GM18517 (cell line): ENCODE results near the gene MXD1.

ENCODE experiments used
- ATAC-seq: cut with Tn5 transposase; IDR thresholded peaks from one replicate; pipeline ENCODE4 v1.9.1; 2021; ENCODE audit warnings: mild to moderate bottlenecking, moderate library complexity; ENCODE audit not compliant: unreplicated experiment

MXD1 gene

GRCh38 chr2:69933254-69933828 lies 18.4 kb downstream of the MXD1 start:
- ATAC-seq, result no peak

DNA sequence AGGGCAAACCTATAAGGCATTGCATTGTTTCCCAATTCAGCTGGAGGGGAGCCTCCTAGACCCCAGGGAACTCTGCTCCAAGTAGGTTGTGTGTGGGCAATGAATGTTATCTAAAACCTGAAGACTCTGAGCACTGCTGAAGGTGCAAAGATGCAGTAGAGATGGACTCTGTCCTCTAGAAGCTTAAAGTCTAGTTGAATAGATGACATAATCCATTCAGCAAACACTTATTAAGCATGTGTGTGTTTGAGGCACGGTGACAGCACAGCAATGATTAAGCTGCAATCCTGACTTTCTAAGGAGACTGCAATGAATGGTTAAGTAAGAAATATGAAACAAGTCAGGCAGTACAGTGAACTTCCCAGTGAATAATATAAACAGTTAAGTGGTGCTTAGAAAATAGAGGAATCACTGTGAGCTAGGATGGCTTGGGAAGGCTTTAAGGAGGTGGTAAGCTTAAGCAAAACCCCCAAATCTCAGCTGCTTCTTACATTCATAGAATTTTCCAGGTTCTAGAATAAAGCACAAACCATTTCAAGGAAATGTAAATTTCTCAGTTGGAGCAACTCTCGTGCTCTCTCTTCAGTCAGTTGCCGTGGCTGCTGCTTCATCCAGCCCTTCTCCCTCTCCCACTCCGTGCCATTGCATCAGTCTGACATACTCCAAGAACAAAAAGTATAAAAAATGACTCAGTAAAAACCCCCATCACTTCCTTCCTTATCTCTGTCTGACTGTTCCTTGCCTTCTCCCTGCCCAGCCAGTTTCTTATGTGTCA lies 19.1 kb downstream of the MXD1 start:
- ATAC-seq, result no peak

DNA sequence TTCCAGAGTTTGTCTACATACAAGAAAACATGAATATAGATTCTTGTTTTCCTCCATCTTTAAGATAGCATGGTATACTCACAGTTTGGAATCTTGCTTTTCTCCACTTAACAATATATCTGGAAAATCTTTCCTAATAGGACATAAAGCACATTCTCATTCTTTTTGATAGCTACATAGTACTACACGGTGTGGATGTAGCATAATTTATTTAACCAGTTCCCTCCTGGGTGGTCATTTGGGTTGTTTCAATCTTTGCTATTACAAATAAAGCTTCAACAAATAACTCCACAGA lies 19.7 kb downstream of the MXD1 start:
- ATAC-seq, result no peak

DNA sequence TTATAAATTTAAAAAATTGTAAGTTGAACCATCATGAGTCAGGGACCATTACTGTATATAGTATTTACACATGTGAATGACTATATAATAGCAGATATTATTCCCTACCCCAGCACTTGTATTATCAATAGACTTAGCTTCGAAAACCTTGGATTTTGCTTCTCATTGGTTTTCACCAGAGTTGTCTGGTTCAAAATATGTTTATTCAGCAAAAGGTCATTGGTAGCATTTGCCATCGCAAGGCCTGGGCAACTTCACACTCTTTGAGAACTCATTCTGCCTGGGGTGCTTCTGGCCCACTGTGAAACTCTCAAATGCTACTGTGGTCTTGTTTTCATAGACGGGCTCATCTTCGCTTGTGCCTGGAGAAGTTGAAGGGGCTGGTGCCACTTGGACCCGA lies 20.1 kb downstream of the MXD1 start:
- no peak for ATAC-seq

- no peak for ATAC-seq
These were observed 22.0 kb downstream of the MXD1 start for GRCh38 chr2:69936906-69937305.

DNA sequence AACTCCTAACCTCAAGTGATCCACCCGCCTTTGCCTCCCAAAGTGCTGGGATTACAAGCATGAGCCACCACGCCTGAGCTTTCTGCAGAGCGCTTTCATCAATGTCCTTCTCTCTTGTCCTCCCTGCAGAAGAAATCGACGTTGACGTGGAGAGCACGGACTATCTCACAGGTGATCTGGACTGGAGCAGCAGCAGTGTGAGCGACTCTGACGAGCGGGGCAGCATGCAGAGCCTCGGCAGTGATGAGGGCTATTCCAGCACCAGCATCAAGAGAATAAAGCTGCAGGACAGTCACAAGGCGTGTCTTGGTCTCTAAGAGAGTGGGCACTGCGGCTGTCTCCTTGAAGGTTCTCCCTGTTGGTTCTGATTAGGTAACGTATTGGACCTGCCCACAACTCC lies 23.1 kb downstream of the MXD1 start:
- ATAC-seq, result no peak

DNA sequence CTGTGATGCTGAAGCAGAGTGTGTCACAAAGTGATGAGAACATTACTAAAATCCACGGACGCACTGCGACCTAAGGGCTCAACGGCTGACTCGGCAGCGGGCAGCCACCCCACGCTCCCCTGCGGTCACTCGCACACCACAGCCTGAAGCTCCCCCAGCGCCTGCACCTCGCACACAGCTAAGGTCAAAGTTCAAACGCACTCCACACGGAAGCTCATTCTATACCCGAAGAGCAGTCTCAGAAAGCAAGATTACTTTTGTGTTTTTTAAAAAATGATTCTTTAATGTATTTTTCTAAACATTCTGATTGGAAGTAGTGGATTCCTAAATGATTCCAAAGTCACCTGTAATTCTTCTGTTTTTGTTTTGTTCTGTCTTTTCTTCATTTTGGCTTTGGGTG lies 24.8 kb downstream of the MXD1 start:
- ATAC-seq, result no peak

DNA sequence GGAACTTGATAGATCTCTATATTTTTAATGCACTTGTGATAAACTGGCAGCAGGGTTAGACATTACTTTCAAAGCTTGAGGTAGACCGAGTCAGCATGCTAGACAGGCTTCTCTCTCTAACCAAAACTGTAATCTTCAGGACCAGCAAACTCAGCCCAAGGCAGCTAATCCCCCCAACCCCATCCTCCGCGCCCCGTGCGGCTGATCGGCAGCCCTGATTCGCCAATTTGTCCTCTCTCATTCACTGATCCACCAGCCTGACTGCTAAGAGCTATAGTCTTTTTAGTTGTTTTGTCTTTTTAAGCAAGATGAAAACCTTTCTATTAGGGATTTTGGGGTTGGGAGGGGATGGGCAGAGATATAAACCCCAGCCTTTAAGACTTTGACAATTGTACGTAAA lies 25.8 kb downstream of the MXD1 start:
- no peak for ATAC-seq

DNA sequence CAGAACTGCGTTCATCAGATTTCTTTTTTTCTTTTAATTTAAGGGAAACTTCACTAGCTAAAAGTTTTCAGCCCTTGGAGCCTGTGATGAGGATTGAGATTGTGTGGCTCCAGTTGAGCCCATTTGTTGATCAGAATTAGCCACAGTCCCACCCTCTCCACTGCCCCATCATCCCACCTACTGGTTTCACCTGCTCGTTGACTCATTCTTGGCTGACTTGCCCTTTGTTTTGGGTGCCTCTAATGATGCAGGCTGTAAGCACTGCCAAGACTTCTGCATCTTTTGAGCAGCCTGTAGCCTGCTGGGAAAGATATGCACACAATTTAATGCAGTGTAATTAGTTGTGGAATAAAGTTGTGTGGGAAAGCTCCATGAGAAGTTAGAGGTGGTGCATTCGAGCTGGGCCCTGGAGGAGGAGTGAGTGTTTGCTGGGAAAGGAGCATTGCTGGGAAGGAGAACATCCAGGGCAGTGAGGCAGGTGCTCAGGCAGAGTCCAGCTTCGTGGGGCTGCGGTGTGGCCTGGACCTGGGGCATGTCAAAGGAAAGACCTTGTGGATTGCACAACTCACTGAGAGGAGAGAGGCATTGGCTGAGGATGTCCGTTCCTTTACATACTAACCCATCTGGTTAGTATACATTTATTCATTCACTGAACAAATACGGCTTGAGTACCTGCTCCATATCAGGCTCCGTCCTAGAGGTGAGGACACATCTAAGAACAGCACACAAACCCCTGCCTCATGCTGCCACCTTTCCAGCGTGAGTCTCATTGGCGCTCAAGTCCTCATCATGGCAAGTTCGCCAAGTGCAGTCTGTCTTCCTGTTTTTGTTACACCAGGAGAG lies 28.3 kb downstream of the MXD1 start:
- ATAC-seq, result no peak

- no peak for ATAC-seq
These were observed 29.1 kb downstream of the MXD1 start for GRCh38 chr2:69943843-69944525.

DNA sequence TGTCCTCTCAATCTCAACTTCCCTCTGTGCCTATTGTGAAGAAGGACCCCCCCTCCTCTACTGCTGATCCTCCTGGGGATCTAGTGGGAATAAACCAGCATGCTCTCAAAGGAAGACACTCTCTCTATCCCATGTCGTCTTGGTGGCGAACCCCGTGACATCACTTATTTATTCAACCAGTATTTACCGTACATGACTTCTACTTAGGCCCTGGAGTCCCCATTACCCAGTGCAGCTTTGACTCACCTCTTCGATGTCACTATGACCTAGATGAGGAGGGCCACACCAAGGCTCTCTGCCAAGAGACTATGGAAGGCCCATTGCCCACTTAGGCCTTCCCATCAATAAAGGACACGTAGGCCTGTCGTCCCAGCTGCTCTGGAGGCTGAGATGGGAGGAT lies 29.8 kb downstream of the MXD1 start:
- ATAC-seq, result no peak

- no peak for ATAC-seq
These were observed 30.5 kb downstream of the MXD1 start for GRCh38 chr2:69945441-69945840.

DNA sequence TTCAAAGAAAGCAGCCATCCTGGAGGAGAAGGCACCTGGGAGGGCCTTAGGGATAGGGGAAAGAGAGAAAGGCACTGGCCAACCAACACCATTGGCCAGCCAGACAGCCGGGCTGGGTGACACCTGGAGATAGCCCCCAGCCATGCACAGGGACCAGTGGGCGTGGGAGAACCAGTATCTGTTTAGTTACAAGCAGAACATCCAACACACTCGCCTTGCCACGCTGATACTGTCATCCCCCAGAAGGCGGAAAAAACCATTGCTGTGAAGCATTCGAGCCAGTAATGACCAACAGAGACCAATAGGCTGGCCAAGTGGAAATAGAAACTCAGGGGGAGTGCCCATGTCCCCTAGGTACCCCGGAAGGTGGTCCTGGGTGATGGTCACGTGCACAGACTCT lies 31.0 kb downstream of the MXD1 start:
- no peak for ATAC-seq

- peak; percentile 81 for ATAC-seq
These were observed 31.7 kb downstream of the MXD1 start for GRCh38 chr2:69946351-69947324.

GRCh38 chr2:69947325-69947931 lies 32.5 kb downstream of the MXD1 start:
- no peak for ATAC-seq

DNA sequence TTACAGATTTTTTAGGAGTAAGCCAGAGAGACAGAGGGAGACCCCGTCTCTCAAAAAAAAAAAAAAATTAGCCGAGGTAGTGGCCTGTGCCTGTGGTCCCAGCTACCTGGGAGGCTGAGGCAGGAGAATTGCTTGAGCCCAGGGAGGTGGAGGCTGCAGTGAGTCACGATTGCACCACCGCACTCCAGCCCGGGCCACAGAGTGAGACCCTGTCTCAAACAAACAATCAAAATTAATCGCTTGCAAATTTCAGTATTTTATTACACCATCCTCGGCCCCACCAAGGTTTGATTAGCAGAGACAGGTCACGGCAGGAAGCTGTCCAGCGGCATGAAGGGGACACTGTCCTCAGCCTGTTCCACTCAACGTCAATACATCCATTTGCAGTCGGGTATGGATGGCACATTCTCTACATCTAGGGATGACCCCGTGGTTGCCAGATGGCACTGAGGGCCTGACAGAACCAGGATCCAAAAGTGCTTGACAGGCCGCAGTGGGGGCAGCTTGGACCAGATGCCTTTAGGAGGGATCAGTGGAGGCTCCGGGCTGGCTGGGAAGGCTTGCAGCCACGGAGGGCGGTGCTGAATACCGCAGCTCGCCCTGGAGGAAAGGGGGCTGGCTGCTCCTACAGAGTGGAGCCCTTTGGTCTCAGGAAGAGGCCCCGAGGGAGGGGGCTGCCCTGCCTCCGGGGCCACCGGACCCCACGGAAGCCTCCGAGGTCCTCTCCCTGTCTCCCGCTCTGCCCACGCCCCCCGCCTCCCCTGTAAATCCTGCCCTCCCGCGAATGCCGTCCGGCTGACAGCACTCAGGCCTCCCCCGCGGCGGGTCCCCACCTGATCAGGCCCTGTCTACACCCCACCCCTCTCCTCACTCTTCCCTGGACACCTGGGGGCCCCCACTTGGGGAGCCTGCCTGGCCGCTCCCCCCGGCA lies 33.4 kb downstream of the MXD1 start:
- ATAC-seq, result no peak

DNA sequence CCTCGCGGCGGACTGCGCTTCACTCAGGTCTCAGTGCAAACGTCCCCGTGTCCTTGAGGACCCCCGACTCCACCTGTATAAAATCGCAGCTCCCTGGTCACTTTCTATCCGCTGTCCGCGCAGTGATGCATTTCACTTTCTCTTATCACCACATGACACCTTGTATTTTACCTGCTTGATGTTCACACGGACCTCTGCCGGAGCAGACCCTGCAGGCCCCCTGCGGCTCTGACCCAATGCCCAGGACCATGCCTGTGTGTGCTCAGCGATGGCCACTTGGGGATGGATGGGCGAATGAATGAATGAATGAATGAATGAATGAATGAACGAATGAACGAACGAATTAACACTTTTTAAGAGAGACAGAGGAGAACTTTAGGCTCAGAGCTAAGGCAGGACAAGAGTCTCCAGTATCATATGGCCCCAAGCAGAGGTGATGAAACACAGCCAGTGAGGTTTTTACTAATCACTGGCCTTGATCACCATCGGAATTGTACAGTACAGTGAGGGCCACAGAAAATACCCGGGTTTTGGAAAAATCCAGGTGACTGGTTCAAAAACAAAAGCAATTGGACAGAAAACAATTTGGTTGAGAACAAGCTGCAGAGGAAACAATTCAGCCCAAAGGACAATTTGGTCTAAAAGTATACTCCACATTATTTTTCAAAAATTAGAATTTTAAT lies 34.2 kb downstream of the MXD1 start:
- no peak for ATAC-seq

- ATAC-seq, result no peak
These were observed 35.3 kb downstream of the MXD1 start for GRCh38 chr2:69950241-69950640.
